Forelimb muscle (tissue), 1 donor: ENCODE measurements around the gene RELT. TPM values are rescaled to one million over a fixed set of nuclear protein-coding genes. Genes with fewer than 3 reads are reported as not detected.

ENCODE experiments used
- DNase-seq: peaks from one replicate; pipeline ENCODE4 v3.0.0-alpha.2; 2013; ENCODE audit warnings: low read depth
- polyA plus RNA-seq: library from polyadenylated mRNA; unstranded; fragments of 120-200 nt; gene quantifications from one replicate; pipeline ENCODE4 v1.2.1, GENCODE V29; 2013; ENCODE audit not compliant: insufficient read length

Gene RELT
- polyA plus RNA-seq, 1 donor, result 3.5 TPM

DNA sequence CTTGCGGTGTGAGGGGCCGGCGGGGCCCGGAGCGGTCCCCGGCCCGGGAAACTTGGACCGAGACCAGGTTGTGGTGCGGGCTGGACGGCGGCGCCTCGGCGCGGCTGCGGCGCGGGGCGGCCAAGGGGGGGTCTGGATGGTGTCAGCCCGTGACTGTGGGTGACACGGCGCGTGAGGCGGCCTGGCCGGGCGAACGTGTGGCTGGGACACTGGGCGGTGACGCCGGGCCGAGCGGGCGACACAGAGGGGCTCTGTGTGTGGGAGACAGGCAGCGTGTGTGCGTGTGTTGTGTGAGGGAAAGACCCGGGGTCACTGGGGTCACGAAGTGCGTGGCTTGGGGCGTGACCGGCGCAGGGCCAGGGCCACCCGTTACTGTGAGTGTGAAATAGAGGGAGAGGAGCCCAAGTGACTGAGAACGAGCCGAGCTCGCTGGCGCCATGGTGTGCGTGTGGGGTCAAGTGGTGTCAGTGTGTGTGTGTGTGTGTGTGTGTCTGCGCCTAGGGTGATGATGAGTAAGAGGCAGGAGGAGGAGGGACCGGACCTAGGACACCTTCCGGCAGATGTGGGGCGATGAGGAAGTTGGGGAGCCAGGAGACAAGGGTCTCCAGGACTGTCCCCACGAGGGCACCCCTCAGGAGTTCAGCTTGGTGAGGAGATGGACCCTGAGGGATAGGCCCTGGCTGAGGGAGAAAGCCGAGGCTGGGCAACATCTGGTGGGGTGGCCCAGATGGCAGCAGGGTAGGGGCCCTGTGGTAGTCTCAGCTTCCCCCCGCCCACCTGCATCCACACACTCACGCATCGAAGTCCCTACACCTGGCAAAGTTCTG lies 817 bp downstream of the RELT start:
- no peak for DNase-seq

DNA sequence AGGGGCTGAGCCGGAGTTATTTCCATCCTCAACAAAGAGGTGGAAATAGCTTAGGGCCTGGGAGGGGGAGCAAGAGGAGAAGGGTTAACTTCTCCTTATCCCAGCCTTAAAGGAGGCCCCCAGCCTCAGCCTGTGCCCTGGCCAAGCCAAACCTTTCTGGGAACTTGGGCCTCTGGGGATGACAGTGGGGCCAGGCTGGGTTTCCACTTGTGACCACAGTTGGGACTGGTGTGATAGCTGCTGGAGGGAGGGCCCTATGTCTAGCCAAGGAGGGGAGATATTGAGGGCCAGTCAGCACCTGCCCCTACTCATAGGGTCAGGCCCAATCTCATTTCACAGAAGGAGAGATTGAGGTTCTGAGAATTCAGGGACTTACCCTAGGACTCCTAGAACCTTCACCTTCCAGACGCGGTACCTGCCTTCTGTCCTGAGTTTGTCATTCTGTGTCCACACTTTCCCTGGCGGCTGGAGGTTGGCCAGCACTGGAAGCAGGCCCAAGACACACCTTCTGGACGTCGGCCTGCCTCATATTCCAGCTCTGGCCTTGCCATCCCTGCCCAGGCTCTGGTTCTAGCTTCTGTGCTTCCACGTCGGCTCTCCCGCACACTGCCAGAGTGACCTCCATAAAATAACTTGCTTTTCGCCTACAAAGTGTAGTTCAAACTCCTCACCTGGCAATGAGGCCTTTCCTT lies 3.1 kb downstream of the RELT start:
- no peak for DNase-seq

GRCh38 chr11:73380331-73380730 lies 4.1 kb downstream of the RELT start:
- DNase-seq, result no peak

DNA sequence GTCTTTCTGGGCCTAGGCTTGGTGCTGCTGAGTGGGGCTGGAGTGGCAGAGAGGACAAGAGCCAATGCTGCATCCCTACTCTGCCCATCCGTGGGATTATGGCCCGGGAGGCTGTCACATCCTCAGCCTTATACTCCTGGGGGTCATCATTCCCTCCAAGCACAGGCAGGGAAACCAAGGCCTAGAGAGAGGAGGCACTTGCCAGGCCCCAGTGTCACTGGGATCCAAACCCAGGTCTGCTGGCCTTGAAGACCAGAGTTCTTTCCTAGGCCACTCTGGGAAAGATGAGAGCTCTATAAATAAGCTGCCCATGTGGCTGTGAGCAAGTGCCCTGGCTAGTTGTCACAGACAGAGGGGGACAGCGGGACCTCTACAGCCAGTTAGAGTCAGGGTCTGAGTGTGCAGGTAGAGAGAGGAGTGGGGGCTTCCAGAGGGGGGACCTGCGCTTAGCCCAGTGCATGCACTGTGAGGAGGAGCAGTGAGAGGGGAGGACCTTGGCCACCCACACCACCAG lies 4.8 kb downstream of the RELT start:
- DNase-seq, result no peak

DNA sequence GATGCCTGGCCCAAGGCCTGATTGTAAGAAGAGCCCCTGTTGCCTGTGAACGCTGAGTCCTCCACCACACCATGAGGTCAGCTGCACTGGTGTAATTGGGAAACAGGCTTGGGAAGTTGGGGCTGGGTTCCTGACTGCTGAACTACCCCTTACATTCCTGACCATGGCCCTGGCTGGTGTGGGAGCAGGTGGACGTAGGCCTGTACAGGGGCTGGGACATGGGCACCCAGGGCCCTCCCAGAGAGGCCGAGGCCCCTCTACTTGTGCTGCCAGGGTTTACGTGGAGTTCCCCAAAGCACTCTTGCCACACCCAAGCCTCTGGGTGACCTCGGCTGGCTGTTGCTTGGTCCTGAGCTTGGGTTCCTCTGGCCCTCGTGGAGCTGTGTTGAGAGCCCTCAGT lies 5.4 kb downstream of the RELT start:
- no peak for DNase-seq

GRCh38 chr11:73382183-73382582 lies 6.0 kb downstream of the RELT start:
- DNase-seq, result no peak

DNA sequence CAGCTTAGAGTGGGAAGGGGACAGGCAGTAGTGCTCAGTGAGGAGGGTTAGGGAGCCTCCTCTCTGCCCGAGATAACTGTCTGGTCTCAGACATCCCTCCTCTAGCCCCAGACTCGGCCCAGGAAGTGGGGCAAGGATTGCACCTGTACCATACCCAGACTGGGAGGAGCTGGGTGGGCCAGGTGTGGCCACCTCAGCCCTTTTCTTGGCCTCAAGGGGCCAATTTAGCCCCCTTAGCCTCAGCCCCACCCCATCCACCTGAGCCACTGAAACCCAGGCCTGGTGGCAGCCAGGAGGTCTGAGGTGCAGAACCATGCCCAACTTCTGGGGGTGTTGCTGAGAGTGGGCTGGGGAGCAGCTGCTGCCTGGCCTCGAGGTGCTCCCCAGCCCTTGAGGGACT lies 6.5 kb downstream of the RELT start:
- DNase-seq, result no peak

- DNase-seq, result no peak
Observed at GRCh38 chr11:73383249-73384124, 7.3 kb downstream of the RELT start.

DNA sequence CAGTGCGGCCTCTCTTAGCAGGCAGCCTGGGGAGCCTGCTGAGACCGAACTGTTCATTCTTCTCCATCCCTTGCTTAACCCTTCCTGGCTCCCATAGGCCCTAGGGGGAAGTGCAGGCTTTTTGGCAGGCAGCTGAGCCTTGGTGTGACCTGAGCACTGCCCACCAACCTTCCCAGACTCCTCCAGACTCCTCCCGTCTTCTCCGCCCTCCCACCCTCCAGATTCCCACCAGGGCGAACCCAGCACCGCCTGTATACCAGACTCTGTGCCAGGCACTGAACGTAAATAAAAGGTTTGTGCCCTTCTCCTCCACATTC lies 7.9 kb downstream of the RELT start:
- DNase-seq, result no peak

DNA sequence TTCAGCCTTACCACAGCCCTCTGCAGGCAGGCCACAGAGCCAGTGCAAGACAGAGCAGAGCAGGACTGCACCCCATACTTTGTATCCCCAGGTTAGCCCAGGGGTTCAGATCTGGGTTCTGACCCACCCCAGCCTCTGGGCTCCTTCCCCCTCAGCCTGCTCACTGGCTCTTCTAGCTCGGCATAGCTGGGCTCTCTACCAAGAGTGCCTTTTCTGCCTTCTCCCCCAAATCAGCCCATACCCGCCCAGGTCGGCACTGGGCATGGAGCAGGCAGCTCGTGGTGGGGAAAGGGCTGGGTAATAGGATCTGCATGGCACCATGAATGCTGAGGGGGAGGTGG lies 8.3 kb downstream of the RELT start:
- no peak for DNase-seq

- no peak for DNase-seq
Observed at GRCh38 chr11:73384872-73385689, 8.9 kb downstream of the RELT start.

DNA sequence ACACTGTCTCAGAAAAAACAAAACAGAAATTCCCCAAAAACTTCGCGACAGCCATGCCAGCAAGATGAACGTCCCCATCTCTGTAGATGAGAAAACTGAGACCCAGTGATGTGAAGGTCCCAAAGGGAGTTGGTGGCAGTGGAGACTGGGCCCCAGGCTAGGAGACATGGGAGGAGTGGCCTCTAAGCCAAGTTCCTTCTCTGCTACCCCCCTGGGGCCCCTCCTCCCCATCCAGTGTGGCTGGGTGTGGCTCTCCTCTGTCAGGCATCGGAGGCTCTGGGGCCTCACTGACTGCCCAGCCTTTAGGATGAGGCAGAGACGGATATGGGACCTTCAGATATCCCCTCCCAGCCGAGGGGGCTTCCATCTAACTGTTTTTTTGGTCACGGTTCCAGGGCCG lies 9.8 kb downstream of the RELT start:
- no peak for DNase-seq

- DNase-seq, result no peak
Observed at GRCh38 chr11:73386546-73386945, 10.3 kb downstream of the RELT start.

DNA sequence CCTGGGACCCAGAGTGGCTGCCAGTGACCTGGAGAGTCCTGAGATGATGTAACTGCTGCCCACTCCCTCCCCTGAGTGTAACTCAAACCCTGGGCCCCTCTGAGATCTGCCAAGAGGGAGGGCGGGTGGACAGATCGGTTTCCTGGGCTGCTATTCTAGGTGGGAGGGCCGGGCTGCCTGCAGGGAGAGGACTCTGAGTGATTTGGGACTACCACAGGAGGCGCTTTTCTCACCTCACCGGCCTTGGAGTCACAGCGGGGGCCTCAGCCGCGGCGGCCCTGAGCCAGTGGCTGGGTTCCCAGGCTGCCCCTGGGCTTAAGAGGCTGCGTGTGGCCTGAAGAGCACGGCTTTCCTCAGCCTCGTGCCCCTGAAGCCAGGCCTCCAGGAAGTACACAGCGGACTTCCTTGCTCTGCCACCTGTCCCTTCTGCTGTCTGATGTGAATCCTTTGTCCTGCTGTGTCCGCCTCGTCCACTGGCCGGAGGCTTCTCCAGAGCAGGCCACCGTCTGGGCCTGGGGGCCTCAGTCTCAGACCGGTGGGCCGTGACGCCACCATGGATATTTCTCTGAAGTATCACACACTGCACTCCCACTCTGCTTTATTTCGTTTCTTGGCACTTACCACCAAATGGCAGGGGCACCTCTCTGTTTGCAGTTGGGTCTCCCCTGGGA lies 11.5 kb downstream of the RELT start:
- no peak for DNase-seq

- DNase-seq, result no peak
Observed at GRCh38 chr11:73388265-73389133, 12.3 kb downstream of the RELT start.

GRCh38 chr11:73389134-73389525 lies 12.9 kb downstream of the RELT start:
- DNase-seq, result no peak

GRCh38 chr11:73389916-73390315 lies 13.7 kb downstream of the RELT start:
- no peak for DNase-seq

DNA sequence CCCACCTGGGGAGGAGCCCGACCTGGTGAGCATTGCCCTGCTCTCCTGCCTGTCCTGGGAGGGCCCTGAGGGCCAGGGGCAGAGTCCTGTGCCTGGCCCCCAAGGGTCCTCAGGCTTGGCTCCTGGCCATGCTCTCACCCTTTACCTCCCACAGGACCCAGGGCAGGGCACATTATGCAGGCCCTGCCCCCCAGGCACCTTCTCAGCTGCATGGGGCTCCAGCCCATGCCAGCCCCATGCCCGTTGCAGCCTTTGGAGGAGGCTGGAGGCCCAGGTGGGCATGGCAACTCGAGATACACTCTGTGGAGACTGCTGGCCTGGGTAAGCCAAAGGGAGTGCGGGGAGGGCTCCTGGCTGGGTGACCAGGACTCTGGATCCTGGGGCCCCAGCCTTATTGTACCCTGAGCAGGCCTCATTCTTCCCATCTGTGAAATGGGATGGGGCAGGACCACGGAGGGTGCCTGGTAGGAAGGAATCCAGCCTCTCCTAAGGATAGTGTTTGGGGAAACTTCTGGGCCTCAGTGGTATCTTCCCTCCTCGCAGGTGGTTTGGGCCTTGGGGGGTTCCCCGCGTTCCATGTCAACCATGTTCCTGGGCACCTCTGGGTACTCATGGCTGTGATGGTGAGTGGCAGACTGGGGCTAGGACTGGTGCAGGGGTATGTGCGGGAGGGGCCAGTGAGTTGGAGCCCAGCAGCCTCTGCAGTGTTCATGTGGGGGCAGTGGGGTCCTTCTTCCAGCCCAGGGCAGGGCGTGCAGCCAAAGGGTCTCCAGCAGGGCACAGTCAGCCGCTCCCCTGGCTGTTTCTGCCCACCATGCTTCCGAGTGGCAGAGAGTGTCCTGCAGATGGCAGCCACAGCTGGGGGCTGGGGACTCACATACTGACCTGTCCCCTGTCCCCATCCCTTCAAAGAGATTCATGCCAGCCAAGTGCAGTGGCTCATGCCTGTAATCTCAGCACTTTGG lies 14.7 kb downstream of the RELT start:
- no peak for DNase-seq

- DNase-seq, result no peak
Observed at GRCh38 chr11:73391665-73392064, 15.5 kb downstream of the RELT start.
